LNCaP clone FGC (cell line): ENCODE measurements around the gene CEP192.

Experiments
- DNase-seq: peaks from one replicate; pipeline ENCODE4 v3.0.0-alpha.2; 2011; ENCODE audit warnings: low read depth
- H3K4me3 ChIP-seq: 2 replicates; pipeline ENCODE4 v1.5.1; 2011; ENCODE audit warnings: mild to moderate bottlenecking, low read depth, low read length, control low read depth
- TF ChIP-seq, protein P1 (sequence below): IDR thresholded peaks from 2 replicates; pipeline ENCODE4 v1.5.1; 2012; ENCODE audit warnings: mild to moderate bottlenecking; ENCODE audit not compliant: control insufficient read depth, insufficient read depth; ENCODE audit errors: extremely low read depth

The CEP192 gene

DNA sequence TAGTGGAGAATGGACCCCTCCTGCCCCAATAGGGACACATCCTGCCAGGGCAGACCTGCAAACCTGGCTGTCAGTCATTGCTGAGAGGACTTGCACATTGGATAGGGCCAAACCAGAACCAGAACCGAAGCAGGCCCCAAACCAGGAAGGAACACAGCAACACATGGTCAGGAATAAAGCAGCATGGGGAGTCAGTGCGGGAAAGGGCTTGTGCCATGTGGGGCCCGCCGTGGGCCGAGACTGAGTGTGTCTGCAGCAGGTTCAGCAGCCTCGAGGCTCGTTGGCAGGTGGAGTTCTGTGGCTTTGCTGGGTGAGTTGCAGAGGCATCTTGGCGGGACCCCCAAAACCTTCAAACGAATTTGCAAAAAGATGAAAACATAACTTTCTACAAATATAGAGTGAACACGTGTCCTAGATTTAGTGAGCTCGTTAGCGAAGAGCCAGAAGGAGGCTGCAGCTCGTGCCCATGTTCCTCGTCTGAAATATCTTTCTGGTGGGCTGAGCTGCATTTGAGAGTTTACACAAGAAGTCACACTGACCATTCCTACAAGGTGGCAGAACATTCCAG is 182.5 kb downstream of the CEP192 start:
- TF ChIP-seq, protein P1, sequence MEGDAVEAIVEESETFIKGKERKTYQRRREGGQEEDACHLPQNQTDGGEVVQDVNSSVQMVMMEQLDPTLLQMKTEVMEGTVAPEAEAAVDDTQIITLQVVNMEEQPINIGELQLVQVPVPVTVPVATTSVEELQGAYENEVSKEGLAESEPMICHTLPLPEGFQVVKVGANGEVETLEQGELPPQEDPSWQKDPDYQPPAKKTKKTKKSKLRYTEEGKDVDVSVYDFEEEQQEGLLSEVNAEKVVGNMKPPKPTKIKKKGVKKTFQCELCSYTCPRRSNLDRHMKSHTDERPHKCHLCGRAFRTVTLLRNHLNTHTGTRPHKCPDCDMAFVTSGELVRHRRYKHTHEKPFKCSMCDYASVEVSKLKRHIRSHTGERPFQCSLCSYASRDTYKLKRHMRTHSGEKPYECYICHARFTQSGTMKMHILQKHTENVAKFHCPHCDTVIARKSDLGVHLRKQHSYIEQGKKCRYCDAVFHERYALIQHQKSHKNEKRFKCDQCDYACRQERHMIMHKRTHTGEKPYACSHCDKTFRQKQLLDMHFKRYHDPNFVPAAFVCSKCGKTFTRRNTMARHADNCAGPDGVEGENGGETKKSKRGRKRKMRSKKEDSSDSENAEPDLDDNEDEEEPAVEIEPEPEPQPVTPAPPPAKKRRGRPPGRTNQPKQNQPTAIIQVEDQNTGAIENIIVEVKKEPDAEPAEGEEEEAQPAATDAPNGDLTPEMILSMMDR = no peak
- DNase-seq = no peak
- H3K4me3 ChIP-seq = no peak overlapping the region
